Bronchial epithelial cell (primary cell): Measurements from ENCODE around the gene AMFR. TPM values are rescaled to one million over a fixed set of nuclear protein-coding genes. Genes with fewer than 3 reads are reported as not detected.

ENCODE experiments used
- DNase-seq: peaks from one replicate; pipeline ENCODE4 v3.0.0-alpha.2; 2010; ENCODE audit warnings: low read depth
- FAIRE-seq: peaks from 2 replicates; lab custom pipeline; 2011; peaks lifted over from hg19 to GRCh38; lab: Jason Lieb, UNC
- H3K27me3 ChIP-seq: 2 replicates; pipeline ENCODE4 v1.5.1; 2011; ENCODE audit warnings: low read length; ENCODE audit not compliant: control insufficient read depth, insufficient read depth
- H3K36me3 ChIP-seq: 2 replicates; pipeline ENCODE4 v1.5.1; 2011; ENCODE audit warnings: low read length; ENCODE audit not compliant: control insufficient read depth, insufficient read depth
- H3K4me3 ChIP-seq: 2 replicates; pipeline ENCODE4 v1.5.1; 2011; ENCODE audit warnings: mild to moderate bottlenecking, low read depth, low read length, control low read depth
- CTCF ChIP-seq: IDR thresholded peaks from 2 replicates; pipeline ENCODE4 v1.5.1; 2011; ENCODE audit warnings: mild to moderate bottlenecking, moderate library complexity, low read length, control low read depth, inconsistent platforms; ENCODE audit not compliant: insufficient read depth, severe bottlenecking
- total RNA-seq: library from RNA; depleted of rRNA; stranded (reverse); fragments of >200 nt; gene quantifications from 2 replicates; pipeline ENCODE4 v1.2.1, GENCODE V29; 2014

Gene AMFR
- total RNA-seq, 1 donor from 2014 or later, result 224 TPM

DNA sequence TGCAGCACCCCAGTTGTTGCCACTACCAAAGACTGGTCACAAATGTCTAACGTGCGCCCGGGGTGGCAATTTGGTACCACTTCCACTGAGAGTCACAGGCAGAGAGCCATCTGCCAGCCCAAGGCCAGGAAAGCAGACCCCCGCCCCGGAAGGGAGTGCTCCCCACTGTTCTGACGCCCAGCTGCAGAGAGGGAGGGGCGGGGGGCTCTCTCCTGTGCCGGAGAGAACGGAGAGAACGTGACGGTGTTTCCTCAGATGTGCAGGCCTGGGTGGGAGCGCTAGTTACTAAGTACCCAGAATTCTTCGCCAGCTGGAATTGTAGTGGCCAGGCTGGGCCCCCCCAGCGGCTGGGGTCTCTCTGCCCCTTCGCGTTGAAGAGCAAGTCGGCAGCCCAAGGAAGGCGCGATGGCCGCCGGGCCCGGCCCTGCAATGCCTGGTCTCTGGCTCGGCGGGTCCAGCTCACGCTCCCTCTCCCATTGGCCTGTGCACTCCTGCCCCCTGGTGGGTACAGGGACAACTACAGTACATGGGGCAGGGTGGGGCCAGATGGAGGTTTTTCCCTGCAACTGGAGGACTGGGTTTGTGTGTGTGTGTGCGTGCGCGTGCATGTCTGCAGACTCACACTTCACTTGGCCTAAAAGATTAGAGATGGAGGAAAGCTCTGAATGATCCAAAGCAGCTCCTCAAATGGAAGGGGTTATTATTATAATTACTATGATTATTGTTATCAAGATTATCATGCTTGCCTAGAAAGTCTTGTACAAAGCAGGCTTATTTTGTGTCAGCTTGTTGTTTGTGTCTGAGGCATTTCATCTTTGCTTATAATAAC lies 107.1 kb downstream of the AMFR start:
- TF ChIP-seq CTCF, result peak; percentile 92
- no peaks in the 10 kb centered on the region for H3K36me3 ChIP-seq
- H3K27me3 ChIP-seq, result no peaks in the 10 kb centered on the region
- DNase-seq (peak; percentile 61), FAIRE-seq (no peak)
- H3K4me3 ChIP-seq, result no peak overlapping the region

GRCh38 chr16:56316545-56316944 lies 108.8 kb downstream of the AMFR start:
- DNase-seq, result no peak
- FAIRE-seq, result no peak
- no peak for TF ChIP-seq CTCF
- Histone ChIP-seq H3K4me3 (no peak overlapping the region), H3K27me3 (no peaks in the 10 kb centered on the region), H3K36me3 (no peaks in the 10 kb centered on the region)

DNA sequence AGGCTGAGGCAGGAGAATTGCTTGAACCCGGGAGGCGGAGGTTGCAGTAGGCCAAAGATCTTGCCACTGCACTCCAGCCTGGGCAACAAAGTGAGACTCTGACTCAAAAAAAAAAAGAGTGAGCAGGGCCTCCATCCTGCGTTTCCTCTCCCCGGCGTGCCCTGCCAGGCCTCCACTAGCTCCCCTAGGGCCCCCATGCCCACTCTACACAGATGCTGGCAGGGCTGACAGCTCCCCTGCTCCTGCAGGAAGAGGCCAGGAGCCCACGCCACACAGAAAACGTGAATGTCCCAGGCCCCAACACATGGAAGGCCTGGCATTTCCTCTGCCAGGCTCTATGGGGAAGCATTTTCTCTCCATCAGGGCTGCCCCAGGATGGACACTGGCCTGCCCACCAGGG lies 109.4 kb downstream of the AMFR start:
- FAIRE-seq (no peak), DNase-seq (no peak)
- H3K27me3 ChIP-seq, result no peaks in the 10 kb centered on the region
- no peak for TF ChIP-seq CTCF
- H3K36me3 ChIP-seq, result no peaks in the 10 kb centered on the region
- H3K4me3 ChIP-seq, result no peak overlapping the region

- no peak for DNase-seq
- no peaks in the 10 kb centered on the region for H3K36me3 ChIP-seq
- H3K4me3 ChIP-seq, result no peak overlapping the region
- TF ChIP-seq CTCF, result no peak
- H3K27me3 ChIP-seq, result no peaks in the 10 kb centered on the region
- FAIRE-seq, result no peak
These were observed 111.0 kb downstream of the AMFR start for GRCh38 chr16:56314244-56314850.

DNA sequence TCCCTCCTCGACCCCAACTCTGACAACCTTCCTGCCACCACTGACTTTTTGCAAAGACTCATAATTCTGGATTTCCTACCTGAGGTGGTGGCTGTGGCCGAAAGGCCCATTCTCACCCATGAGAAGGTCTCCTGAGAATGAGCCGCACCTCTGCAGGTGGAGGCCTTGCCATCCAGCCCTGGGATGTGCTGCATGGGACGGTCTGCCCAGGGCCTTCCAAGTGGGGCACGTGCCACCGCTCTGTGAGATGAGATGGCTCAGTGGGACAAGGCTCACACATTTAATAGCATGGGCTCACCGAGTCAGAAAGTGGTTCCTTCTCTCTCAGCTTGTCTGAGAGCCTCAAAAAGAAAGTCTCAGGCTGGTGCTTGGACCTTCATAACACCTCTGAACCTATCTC lies 112.8 kb downstream of the AMFR start:
- FAIRE-seq (no peak), DNase-seq (no peak)
- no peak overlapping the region for H3K4me3 ChIP-seq
- no peaks in the 10 kb centered on the region for H3K27me3 ChIP-seq
- H3K36me3 ChIP-seq, result no peaks in the 10 kb centered on the region
- TF ChIP-seq CTCF, result no peak
